Mucosa of stomach (tissue), 1 donor: ENCODE data around the gene KRTAP9-7.
"Not testable (repeated sequence)": the region's sequence is repeated elsewhere in the genome, so short reads cannot be mapped to it uniquely, and the experiment has no call there.

Experiments
- H3K27me3 ChIP-seq: one replicate; pipeline ENCODE4 v1.7.0; 2013; ENCODE audit warnings: mild to moderate bottlenecking, low read length; ENCODE audit not compliant: control insufficient read depth, insufficient read depth
- H3K36me3 ChIP-seq: one replicate; pipeline ENCODE4 v1.7.0; 2013; ENCODE audit warnings: low read length; ENCODE audit not compliant: control insufficient read depth, insufficient read depth
- H3K4me1 ChIP-seq: one replicate; pipeline ENCODE4 v1.7.0; 2013; ENCODE audit warnings: mild to moderate bottlenecking, low read length; ENCODE audit not compliant: control insufficient read depth, insufficient read depth
- H3K4me3 ChIP-seq: one replicate; pipeline ENCODE4 v1.7.0; 2013; ENCODE audit warnings: low read length
- H3K9ac ChIP-seq: one replicate; pipeline ENCODE4 v1.7.0; 2013; ENCODE audit warnings: mild to moderate bottlenecking, low read length, moderate library complexity
- H3K9me3 ChIP-seq: one replicate; pipeline ENCODE4 v1.7.0; 2013; ENCODE audit warnings: mild to moderate bottlenecking, low read length, moderate library complexity; ENCODE audit not compliant: control insufficient read depth
- donor health status: Pancreatic carcinoma.

Gene KRTAP9-7

GRCh38 chr17:41254861-41255260, 20.6 kb upstream of the KRTAP9-7 start:
- Histone ChIP-seq H3K27me3 (peaks cover 5% of the 10 kb centered on the region), H3K36me3 (no peaks in the 10 kb centered on the region), H3K9me3 (no peaks in the 10 kb centered on the region), H3K9ac (no peak overlapping the region), H3K4me1 (no peaks in the 10 kb centered on the region), H3K4me3 (no peak overlapping the region)

DNA sequence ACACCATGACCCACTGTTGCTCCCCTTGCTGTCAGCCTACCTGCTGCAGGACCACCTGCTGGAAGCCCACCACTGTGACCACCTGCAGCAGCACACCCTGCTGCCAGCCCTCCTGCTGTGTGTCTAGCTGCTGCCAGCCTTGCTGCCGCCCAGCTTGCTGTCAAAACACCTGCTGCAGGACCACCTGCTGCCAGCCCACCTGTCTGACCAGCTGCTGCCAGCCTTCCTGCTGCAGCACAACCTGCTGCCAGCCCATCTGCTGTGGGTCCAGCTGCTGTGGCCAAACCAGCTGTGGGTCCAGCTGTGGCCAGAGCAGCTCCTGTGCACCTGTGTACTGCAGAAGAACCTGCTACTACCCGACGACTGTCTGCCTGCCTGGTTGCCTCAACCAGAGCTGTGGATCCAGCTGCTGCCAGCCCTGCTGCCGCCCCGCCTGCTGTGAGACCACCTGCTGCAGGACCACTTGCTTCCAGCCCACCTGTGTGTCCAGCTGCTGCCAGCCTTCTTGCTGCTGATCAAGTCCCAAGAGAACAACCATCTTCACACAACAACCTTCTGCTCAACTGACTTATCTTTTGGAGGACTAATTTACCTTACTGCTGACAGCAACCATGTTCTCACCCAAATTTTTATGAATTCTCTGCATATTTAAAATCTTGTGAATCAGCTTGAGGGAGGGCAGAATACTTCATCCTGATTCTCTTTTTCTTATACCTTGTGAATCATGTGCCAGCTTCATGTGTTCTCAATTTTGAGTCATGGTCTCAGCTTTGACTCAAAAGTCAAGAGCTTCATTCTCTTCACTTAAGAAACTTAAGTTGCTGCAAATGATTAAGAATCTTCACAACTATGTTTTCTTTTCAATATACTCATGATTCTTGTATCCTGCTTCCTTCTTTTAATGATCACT, 19.9 kb upstream of the KRTAP9-7 start, which contains the start of gene KRTAP9-9:
Gene KRTAP9-9, plus strand, starts transcription at position 4 of the 910 bp plus-strand sequence.
- H3K4me1 ChIP-seq, H3K9ac ChIP-seq, H3K9me3 ChIP-seq, H3K27me3 ChIP-seq, H3K36me3 ChIP-seq, H3K4me3 ChIP-seq: not testable (repeated sequence)

DNA sequence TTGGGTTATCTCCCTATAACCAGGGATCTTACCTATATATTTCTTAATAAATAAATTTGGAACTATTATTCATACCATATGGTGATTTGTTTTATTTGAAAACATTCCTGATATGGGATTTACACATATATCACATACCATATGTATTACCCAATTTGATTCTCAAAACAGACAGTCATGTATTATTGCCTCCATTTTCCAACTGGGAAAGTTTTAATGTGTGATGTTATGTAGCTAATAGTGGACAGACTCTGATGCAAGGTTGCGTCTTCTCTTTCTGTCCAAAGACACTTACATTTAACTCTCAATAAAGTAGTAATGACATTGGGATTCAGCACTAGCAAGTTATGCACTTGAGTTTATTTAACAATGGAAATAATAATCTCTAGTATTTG, 19.2 kb upstream of the KRTAP9-7 start:
- H3K4me3 ChIP-seq: no peak overlapping the region
- H3K27me3 ChIP-seq: peaks cover 4% of the 10 kb centered on the region

DNA sequence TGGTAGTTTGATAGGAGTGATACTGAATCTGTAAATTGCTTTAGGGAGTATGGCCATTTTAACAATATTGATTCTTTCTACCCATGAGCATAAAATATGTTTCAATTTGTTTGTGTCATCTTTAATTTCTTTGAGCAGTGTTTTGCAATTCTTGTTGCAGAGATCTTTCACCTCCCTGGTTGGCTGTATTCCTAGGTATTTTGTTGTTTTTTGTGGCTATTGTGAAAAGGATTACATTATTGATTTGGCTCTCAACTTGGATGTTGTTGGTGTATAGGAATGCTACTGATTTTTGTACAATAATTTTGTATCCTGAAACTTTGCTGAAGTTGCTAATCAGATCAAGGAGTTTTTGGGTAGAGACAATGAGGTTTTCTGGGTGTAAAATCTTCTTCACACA, 17.1 kb upstream of the KRTAP9-7 start:
- Histone ChIP-seq H3K36me3 (no peaks in the 10 kb centered on the region), H3K27me3 (no peaks in the 10 kb centered on the region), H3K9me3 (no peaks in the 10 kb centered on the region), H3K4me3 (no peak overlapping the region), H3K9ac (no peak overlapping the region), H3K4me1 (no peaks in the 10 kb centered on the region)

More for the DNA sequence above, 19.2 kb upstream of the KRTAP9-7 start:
- no peaks in the 10 kb centered on the region for H3K36me3 ChIP-seq
- no peaks in the 10 kb centered on the region for H3K9me3 ChIP-seq
- no peaks in the 10 kb centered on the region for H3K4me1 ChIP-seq
- H3K9ac ChIP-seq: no peak overlapping the region

DNA sequence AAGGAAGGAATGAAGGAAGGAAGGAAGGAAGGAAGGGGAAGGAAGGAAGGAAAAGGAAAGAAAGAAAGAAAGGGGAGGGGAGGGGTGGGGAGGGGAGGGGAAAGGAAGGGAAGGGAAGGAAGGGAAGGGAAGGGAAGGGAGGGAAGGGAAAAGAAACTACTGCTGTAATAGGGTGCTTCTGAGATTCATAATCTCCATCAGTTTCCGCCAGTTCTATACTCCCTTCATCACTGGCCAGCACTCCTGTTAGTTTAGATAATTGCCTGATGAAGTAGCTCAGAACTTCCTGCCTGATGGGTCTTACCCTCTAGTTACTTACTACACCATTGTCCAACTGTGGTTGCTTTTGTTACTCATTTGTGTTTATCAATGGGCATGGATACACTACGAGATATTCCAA, 12.3 kb upstream of the KRTAP9-7 start:
- H3K4me3 ChIP-seq: no peak overlapping the region
- no peaks in the 10 kb centered on the region for H3K27me3 ChIP-seq
- no peaks in the 10 kb centered on the region for H3K9me3 ChIP-seq
- H3K9ac ChIP-seq: no peak overlapping the region
- no peaks in the 10 kb centered on the region for H3K36me3 ChIP-seq
- H3K4me1 ChIP-seq: no peaks in the 10 kb centered on the region

DNA sequence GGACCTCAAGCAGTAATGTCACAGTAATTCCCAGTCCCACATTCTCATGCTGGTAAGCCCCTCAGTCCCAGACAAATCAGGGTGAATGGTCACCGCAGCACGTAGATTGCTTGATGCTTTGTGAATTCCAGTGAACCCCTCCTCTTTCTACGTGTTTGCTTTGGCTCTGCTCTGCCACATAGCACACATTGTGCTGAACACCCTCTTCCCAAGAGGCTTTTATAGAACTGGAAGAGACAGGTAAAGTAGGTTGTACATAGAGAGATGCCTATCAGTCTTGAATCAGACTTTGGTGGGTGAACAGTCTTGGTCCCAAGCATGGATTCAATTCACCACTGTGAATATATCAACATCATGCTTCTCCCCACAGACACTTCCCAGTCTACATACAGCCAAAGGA, 10.9 kb upstream of the KRTAP9-7 start:
- Histone ChIP-seq H3K9me3 (no peaks in the 10 kb centered on the region), H3K36me3 (no peaks in the 10 kb centered on the region), H3K4me3 (no peak overlapping the region), H3K4me1 (no peaks in the 10 kb centered on the region), H3K9ac (no peak overlapping the region), H3K27me3 (no peaks in the 10 kb centered on the region)

- Histone ChIP-seq H3K9ac (no peak within 1 kb of the TSS), H3K4me1 (no peaks in the 10 kb centered on the region), H3K36me3 (no peaks in the 10 kb centered on the region), H3K9me3 (no peaks in the 10 kb centered on the region), H3K27me3 (no peaks in the 10 kb centered on the region), H3K4me3 (no peak within 1 kb of the TSS)
These were observed 10.4 kb upstream of the KRTAP9-7 start, which contains the start of gene KRTAP9-6 for GRCh38 chr17:41265078-41265477. Gene KRTAP9-6, plus strand, starts transcription at chr17:41265378. Its CDS starts 0 bp downstream, at chr17:41265378.

- Histone ChIP-seq H3K4me3 (no peak overlapping the region), H3K27me3 (no peaks in the 10 kb centered on the region), H3K9ac (no peak overlapping the region), H3K36me3 (no peaks in the 10 kb centered on the region), H3K4me1 (no peaks in the 10 kb centered on the region), H3K9me3 (no peaks in the 10 kb centered on the region)
These were observed 7.8 kb upstream of the KRTAP9-7 start for GRCh38 chr17:41267711-41268110.

- not testable (repeated sequence) for H3K36me3 ChIP-seq, H3K9me3 ChIP-seq, H3K27me3 ChIP-seq, H3K9ac ChIP-seq, H3K4me3 ChIP-seq, H3K4me1 ChIP-seq
These were observed 4.2 kb upstream of the KRTAP9-7 start for GRCh38 chr17:41271323-41271722.

DNA sequence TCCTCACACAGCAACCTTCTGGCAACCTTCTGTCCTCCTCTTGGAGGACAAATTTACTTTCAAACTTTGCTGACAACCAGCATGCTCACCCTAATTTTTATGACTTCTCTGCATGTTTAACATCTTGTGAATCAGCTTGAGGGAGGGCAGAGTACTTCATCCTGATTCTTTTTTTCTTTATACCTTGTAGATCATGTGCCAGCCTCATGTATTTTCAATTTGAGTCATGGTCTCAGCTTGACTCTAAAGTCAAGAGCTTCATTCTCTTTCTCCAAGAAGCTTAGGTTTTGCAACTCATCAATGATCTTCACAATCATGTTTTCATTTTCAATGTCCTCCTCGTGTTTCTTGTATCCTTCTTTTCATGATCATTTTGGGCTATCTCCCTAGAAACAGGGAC, 3.6 kb upstream of the KRTAP9-7 start:
- H3K27me3 ChIP-seq: peaks cover 7% of the 10 kb centered on the region
- no peaks in the 10 kb centered on the region for H3K36me3 ChIP-seq
- H3K4me3 ChIP-seq: no peak overlapping the region
- H3K9ac ChIP-seq: no peak overlapping the region
- H3K9me3 ChIP-seq: no peaks in the 10 kb centered on the region
- no peaks in the 10 kb centered on the region for H3K4me1 ChIP-seq

DNA sequence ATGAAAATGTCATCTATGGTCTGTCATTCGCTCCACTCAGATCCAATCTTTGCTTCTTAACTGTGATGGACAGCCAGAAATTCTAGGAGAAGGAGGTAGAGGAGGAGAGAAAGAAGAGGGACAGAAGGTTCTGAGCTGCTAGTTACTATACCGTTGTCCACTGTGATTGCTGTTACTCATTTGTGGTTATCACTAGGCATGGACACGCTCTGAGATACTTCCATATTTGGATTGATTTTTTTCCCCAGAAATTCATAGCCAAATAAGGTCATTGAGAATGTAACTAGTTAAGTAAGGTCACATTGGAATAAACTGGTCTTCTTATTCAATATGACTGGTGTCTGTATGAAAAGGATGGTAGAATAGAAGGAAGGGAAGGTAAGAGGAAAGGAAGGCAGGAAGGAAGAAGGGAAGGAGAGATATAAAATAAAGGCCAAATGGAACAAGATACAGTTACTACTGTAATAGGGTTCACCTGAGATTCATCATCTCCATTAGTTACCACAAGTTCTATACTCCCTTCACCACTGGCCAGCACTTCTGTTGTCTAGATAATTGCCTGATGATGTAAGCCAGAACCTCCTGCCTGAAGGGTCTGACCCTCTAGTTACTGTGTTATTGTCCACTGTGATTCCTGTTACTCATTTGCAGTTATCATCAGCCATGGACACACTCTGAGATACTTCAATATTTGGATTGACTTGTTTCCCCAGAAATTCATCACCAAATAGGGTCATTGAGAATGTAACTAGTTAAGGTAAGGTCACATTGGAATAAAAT, 2.9 kb downstream of the KRTAP9-7 start:
- H3K36me3 ChIP-seq: no peaks in the 10 kb centered on the region
- peaks cover 7% of the 10 kb centered on the region for H3K27me3 ChIP-seq
- no peak overlapping the region for H3K4me3 ChIP-seq
- H3K4me1 ChIP-seq: no peaks in the 10 kb centered on the region
- no peaks in the 10 kb centered on the region for H3K9me3 ChIP-seq
- H3K9ac ChIP-seq: no peak overlapping the region

- Histone ChIP-seq H3K36me3 (no peaks in the 10 kb centered on the region), H3K9me3 (no peaks in the 10 kb centered on the region), H3K27me3 (no peaks in the 10 kb centered on the region), H3K9ac (no peak overlapping the region), H3K4me3 (no peak overlapping the region), H3K4me1 (no peaks in the 10 kb centered on the region)
These were observed 8.5 kb downstream of the KRTAP9-7 start for GRCh38 chr17:41284043-41284442.
